Activated naive CD4-positive, alpha-beta T cell treated with Interleukin-2 at 50 U/mL for 16 hours (primary cell): Measurements from ENCODE around the gene RCSD1.
A peak's percentile ranks its signal among the peaks of the same experiment; 100 is the strongest.

ENCODE experiments used
- DNase-seq: peaks from one replicate; pipeline ENCODE4 v3.0.0-alpha.2; 2020

The RCSD1 gene

DNA sequence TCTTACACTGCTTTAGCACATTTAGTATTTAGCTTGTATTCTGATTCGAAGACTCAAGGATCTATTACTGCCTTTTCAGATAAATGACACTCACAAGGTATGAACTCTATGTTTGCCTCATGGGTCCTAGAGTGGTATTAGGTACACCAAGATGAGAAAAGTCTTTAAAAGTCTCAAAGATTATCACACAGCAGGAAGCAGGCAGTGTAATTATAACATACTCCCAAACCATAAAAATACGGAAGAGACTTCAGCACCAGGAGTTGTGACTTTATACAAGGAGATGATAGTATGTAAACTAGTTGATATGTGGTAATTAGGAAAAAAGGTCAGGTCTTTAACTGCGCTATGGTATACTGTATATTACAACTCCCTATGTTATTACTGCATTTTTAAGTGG is 11.2 kb upstream of the RCSD1 start:
- DNase-seq: no peak

DNA sequence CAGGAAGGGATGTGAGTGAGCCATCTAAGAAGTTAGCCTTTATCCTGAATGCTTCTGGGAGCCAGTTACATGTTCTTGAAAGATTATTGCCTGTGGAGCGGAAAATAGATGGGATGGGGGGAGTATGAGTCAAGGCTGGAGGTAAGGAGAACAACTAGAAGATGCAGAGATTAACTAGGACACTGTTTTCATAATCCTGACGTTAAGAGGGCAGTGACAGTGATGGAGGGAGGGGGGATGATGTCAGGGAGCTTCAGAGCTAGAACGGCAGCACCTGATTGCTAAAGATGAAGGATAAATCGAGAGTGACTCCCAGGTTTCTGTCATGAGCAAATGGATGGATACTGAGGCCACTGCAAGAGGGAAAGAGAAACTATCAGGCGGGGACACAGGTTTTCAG is 10.0 kb upstream of the RCSD1 start:
- DNase-seq: no peak

DNA sequence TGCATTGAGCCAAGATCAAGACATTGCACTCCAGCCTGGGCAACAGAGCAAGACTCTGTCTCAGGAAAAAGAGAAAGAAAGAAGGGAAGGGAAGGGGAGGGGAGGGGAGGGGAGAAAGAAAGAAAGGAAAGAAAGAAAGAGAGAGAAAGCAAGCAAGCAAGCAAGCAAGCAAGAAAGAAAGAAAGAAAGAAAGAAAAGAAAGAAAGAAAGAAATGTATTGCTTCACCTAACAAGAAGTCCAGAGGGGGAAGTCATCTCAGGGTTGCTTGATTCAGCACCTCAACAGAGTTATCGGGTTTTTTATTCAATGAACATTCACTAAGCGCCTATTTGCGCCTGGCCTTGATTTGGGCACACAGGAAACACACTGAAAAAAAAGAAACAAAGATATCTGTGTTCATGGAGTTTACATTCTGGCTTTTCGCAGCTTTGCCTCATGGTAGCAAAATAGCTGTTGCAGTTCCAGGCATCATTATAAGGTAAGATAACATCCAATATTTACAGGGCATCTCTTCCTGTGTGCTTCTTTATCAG is 8.2 kb upstream of the RCSD1 start:
- no peak for DNase-seq

DNA sequence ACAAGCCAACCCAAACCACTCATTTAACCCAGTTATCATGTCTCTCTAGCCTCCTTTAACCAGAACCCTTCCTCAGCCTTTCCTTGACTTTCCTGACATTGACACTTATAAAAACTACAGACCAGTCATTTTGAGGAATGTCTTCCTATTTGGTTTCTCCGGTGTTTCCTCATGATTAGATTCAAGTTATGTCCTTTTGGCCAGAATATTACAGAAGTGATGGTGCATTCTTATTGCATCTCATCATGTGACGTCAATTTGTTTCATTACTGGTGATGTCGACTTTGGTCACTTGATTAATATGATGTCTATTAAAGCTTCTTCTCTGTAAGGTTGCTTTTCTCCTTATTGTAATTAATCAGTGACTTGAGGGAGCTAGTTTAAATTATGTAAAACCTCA is 6.1 kb upstream of the RCSD1 start:
- no peak for DNase-seq

DNA sequence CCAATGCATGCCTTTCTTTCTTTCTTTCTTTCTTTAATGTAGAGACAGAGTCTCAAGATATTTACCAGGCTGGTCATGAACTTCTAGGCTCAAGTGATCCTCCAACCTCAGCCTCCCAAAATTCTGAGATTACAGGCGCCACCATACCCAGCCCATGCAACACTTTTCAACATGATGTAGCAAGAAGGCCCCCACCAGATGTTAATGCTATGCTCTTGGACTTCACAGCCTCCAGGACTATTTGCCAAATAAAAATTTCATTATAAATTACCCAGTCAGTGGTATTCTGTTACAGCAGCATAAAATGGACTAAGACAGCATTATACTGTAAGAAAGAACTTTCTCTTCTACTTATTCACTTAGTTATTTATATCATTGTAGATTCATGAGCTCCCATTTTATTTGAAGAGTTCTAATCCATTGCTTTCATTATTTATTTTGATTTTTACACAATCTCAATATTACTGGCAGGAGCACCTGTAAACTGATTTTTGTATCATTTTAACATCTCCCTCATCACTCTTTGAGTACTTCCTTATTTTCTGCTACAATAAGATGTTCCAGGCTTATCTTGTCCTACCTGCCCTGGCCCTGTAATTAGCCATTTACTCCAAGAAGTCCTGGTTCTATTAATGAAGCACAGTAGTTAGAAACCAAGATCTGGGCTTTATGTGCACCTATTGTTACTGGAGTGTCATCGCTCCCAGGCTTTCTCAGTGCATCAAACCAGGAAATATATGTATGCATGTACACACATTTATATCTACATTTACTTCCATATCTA is 4.8 kb upstream of the RCSD1 start:
- DNase-seq: no peak

DNA sequence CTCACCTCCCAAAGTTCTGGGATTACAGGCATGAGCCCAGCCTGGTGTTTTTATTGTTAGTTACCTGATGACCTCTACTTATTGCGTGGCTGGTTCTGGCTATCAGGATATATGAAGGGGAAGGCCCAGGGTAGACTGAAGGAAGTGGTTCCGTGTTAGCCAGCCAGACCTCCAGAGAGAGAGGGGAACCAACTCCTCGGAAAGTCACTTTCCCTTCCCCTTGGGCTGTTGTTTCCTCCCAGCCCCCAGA is 2.5 kb upstream of the RCSD1 start:
- DNase-seq: no peak

DNA sequence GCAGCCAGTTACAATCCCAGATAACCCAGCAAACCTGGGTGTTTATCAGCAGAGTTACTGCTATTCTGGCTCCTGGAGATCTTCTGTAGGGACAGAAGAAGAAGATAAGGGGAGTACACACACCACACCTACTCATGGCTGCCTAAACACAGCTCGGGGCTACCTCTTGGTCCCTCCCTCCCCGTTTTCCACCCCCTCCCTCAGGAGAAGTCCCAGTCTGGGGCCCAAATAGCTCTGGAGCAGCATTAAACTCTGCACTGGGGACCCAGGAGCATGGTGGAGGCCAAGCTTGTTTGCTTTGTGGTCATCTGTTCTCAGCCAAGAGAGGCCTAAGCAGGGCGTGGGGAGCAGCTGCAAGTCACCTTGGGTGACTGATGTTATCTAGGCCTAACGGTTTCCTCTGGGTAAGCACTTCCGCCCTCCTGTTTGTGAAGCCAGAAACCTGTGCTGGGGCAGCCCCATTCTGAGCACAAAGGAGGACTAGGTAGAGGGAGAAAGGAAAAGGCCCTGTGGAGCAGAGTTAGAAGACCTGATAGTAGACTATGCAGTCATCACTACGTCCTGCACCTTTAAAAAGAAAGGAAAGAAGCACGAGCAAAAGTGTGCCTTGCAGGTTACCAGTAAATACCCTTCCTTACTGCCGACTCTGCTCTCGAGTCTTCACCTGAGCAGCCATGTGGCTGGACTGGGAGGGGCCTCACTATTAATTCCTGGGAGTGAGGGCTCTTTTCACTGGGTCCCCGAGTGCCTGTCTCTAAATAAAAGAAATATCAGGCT is 2.0 kb upstream of the RCSD1 start:
- peak; percentile 80 for DNase-seq

DNA sequence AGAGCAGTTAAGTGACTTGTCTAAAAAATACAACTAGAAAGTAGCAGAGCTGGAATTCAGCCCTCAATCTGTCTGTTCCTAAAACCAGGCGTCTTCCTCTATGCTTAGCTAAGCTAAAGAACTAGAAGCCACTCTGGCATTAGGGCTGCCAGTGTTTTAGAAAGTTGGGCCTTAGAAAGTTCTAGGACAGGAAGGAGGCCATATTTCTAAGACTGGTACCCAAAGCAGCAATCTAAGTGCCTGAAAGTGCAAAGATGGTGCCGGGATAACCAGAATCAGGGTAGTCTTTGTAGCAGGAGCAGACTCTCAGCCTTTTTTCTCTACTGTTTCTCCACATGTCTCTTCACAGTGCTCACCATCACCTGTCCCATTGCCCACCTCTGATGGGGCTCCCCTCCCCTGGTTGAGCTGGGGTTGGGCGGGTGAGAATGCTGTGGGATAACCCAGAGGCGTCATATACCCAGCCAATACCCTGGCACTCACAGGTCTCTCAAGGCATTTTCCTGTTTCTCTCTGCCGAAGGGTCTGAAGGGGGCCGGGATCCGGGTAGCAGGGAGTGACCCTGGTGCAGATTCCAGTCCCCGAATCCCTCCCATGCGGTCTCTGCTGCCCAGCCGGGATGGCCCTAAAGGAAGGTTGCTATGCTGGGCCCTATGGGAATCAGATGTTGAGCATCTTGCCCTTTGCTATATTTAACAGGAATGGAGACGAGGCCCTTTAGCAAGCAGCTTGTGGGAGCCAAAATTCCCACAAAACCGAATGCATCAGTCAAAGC is 1.1 kb upstream of the RCSD1 start:
- no peak for DNase-seq

DNA sequence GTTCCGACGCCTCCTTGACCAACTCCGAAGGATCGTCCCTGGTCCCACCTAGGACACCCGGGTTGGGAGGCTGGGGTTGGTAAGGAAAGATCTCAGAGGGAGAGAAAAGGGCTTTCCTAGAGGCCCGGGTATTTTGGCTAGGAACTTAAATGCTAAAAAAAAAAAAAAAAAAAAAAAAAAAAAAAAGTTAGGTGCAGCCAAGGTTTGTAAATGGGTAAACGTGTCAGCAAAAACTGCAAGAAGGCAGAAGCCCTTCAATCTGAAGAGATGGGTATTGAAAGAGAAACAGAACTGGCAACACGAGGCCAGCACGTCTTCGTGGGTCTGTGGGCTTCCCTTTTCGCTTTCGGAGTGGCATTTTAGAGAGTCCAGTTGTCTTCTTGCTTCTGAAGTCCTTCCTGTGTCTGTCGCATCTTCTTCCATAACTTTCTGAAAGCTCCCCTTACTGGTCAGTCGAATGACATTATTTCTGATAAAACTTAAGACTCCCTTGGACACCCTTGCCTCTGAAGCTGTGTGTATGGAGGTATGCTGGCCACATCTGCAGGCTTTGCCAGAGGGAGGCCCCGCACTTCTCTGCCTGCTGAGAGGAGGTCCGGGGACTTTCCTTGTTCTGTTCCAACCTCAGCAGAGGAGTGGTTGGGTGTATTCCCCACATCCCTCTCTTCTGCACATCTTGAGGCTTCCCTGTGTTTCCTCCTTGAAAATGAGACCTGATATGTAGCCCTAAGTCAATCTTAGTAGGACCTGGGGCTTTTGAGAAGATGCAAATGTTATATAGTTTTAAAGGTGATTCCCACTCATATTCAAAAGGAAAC is 745 bp downstream of the RCSD1 start:
- peak; percentile 51 for DNase-seq

DNA sequence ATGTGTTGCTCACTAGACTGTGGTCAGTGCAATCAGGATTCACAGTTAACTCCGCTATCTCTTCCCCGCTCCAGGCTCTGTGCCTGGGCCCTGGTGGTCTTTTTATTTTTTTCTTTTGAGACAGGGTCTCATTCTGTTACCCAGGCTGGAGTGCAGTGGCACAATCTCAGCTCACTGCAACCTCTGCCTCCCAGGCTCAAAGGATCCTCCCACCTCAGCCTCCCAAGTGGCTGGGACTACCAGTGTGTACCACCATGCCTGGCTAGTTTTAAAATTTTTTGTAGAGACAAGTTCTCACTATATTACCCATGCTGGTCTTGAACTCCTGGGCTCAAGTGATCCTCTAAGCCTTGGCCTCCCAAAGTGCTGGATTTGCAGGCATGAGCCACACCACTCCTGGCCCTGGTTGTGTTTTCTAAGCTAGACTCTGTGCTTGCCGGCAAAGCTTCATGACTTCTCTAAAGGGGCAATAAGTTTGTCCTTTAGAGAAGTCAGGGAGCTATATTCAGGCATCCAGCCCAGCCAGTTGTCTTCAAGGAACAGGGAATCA is 1.4 kb downstream of the RCSD1 start:
- no peak for DNase-seq

DNA sequence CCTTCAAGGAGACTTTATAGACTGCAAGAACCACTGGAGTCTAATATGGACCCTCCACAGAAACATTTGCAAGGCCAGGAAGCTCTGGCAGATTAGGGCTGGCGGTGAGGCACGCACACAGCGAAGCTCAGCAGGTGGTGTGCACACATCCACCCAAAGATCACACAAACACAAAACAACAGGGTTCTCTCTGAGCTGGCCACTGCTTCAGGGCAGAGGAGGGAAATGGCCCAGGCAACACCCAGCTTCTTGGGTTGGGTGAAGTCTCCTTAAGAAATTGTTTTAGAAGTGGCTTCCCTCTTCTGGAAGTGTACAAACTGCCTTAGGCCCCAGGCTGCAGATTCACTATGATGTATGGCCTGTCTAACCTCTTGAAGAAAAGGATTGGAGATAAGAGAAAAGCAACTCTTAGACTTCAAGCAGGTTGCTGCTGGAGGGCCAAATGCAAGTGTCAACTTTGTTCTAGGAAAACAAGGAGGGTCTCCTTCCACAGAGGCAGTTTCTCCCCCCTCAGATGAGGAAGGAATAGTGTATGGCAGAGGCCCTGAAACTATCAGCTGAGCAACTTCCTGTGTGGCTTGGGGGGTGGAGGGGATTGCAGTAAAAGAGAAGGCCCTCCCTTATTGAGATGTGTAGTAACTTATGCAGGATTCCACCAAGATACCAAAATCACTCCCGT is 2.0 kb downstream of the RCSD1 start:
- DNase-seq: peak; percentile 46

DNA sequence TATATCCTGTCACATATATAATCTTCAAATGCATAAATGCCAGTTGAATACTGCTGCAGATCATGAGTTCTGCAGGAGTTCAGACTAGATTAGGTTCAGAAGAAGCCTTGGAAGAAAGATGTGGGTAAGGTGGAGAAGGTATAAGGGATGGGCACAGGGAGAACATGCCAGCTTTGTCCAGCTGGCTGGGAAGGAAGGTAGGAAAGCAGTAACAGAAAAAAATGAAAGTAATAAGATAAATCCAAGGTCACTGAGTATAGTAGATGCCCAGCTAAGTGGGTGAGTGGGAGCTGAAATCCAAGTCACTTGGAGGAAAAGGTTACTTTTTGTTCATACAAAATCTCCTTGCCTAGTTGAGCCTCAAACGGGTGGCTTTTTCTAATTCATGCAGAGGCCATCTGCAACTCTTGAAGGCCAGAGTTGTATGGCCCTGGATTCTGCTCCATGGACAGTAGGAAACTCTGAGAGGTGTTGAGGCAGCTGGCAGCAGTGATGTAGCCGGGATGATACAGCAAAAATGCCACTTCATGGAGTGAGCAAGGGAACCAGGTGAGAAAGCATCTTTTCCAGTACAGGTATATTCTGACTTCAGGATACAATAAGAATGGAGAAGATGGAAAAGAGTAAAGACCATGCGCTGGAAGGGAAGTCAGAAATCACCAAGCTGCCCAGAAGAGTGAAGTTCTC is 3.4 kb downstream of the RCSD1 start:
- DNase-seq: no peak

DNA sequence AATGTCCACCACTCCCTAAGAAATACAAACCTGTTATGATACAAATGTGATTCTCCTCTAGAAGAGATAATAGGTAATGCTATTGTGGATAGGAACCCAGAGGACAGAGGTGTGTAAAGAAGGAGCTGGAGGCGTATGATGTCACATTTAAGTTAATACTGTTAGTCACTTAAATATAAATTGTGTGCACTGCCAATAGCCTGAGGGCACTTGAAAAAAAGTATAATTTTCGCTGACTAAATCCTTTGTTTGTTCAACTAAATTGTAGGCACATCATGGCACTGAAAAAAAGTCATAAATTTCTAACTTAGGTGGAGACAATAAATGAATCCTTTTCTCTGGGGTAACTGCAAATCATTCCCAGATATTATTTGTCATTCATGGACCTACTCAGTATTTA is 4.4 kb downstream of the RCSD1 start:
- DNase-seq: no peak

DNA sequence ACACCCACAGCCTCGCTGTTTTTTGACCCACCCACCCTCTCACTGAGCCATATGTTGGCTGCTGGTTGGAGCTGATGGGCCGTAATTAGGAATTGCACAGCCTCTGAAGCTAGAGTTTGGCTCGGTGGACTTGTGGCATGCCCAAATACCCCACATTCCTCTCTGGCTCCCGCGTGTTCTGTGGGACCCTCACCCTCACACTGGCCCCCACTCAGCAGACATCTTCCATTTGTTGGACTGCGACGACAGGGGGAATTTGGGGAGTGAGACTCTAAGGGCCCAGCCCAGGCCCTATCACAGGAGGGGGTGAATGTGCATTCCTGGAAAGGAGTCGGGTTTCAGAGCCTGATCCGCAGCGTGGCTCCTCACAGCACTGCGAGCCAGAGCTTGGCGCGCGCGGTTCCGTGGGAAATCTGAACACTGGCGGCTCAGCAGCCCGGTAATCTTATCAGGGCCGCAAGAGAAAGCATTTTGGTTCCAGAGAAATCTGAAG is 5.2 kb downstream of the RCSD1 start:
- no peak for DNase-seq

DNA sequence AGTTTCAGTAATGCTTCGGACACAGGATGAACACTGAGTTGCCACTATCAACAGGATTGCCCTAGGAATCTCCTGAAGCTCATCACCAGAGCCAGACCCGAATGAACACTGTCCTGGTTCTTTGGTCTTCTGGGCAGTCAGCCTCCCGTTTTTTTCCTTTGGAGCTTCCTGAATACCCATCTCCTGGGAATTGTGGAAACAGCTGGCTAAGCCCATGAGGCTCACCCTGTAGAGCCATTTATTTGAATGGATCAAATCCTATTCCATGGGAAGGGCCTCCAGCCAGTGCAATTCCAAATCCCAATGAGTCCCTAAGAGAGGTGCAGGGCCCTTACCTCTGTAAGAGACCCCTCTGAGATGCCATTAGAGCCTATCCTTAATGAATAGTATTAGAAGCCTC is 5.9 kb downstream of the RCSD1 start:
- DNase-seq: no peak

DNA sequence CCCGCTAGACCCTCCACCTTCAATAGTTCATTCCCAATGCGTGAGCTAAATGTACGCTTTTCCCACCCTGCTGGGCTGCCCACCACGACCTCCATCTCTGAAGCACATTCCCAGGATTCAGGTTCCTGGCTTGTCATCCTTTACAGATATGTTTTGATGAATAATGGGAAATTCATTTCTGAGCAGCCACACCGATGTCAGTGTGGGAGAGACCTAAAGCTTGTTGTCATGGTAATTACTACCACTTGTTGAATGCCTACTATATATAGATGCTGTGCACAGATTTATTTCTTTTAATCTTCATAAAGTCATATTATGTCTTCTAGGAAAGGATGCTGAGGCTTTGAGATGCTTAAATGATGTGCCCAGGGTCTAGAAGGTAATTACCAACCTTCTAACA is 8.0 kb downstream of the RCSD1 start:
- DNase-seq: no peak

DNA sequence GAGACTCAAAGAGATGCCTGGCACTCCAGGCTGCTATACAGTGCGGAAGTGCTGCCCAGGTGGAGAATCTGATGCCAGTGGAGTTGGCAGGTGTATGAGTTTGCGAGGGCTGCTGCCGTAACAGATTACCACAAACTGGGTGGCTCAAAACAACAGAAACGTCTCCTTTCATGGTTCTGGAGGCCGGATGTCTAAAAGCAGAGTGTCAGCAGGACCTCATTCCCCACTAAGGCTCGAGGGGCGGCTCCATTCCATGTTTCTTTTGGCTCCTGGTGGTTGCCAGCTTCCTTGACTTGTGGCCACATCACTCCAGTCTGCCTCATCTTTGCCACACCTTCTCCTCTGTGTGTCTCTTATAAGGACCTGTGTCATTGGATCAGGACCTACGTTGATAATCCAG is 10.0 kb downstream of the RCSD1 start:
- no peak for DNase-seq

DNA sequence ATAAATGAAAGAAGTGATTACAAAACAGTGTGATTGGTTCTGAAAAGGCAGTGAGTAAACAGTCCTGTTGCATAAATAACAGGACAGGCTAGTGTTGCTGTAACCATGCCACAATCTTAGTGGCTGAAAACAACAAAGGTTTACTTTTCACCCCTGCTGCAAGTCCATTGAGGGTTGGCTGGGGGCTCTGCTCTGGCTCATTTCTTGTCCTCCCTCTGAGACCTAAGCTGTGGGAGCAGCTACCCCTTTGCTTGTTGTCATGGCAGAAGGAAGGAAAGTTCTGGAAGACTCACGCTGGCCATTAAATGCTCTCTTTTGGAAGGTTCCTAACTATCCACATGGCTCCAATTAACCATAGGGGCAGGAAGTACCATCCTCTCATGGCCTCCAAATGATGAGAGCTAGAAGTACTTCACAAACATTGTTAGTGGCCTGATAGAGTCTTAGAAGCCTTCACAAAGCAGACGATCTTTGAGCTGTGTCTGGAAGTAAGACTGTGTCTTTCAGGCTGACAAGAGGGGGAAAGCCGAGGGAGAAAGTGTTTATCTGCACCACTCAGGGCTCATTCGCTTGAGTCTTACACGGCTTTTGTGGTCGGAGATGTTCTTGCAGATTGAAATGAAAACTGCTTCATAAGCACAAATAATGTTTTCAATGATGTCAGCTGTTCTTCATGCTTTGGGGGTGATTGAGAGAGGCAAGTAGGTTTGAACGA is 11.9 kb downstream of the RCSD1 start:
- DNase-seq: no peak

DNA sequence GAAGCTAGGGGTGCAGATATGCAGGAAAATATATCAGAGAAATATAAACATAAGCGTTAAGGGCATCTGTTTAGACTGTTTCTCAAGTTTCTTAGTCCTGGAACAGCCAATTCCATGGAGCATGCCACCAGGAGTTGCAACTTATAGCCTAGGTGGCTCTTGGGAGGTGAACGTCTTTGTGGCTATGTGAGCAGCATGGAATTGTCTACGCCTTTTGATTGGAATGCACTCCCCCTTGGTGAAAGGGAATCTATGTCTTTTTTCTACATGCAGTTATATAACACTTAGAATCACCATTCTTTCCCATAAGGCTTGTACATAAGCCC is 12.4 kb downstream of the RCSD1 start:
- DNase-seq: no peak

DNA sequence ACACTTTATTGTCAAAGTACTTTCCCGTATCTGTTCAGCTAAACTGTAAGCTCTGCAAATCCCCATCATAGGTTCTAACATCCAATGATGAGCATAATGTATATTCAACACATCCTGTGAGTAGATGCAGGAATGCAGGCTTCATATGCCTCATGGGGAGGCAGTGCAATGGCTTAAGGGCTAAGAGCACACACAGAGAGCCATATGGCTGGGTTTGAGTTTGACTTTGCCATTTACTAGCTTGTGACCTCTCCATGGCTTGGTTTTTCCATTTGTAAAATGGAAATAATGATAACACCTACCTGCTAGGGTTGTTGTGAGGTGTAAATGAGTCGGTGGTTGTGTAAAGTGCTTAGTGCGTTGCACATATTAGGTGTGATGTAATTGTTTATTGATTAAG is 13.4 kb downstream of the RCSD1 start:
- DNase-seq: no peak

DNA sequence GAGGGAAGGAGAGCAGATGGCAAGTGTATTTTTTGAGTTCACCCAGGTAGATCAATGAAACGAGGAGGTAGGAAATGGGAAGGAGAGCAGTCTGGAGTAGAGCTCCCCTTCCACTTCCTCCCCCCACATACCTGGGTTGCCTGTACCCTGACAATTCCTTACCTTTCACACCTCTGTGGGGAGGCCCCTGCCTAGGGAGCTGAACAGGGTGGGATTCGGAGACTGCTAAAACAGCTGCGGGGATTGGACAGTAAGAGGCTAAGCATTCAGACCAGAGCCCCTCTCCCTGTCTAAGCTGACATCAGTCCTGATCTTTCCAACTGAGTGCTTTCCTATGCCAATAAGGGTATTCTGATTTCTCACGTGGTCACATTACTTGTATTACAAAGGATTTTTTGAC is 14.5 kb downstream of the RCSD1 start:
- DNase-seq: no peak
